ENCODE results near the gene GALK2.

- TF ChIP-seq, protein P1, sequence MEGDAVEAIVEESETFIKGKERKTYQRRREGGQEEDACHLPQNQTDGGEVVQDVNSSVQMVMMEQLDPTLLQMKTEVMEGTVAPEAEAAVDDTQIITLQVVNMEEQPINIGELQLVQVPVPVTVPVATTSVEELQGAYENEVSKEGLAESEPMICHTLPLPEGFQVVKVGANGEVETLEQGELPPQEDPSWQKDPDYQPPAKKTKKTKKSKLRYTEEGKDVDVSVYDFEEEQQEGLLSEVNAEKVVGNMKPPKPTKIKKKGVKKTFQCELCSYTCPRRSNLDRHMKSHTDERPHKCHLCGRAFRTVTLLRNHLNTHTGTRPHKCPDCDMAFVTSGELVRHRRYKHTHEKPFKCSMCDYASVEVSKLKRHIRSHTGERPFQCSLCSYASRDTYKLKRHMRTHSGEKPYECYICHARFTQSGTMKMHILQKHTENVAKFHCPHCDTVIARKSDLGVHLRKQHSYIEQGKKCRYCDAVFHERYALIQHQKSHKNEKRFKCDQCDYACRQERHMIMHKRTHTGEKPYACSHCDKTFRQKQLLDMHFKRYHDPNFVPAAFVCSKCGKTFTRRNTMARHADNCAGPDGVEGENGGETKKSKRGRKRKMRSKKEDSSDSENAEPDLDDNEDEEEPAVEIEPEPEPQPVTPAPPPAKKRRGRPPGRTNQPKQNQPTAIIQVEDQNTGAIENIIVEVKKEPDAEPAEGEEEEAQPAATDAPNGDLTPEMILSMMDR (conservative IDR thresholded peaks at IDR 0.05; ENCODE audit: low read depth in 2 of 2): no peak
- no peak for TF ChIP-seq EZH2phosphoT487 (IDR thresholded peaks at IDR 0.05; ENCODE audit: unreplicated experiment)
- TF ChIP-seq POLR2AphosphoS5 (IDR thresholded peaks at IDR 0.05; ENCODE audit: low read depth): no peak
- TF ChIP-seq JUNB (IDR thresholded peaks at IDR 0.05; ENCODE audit: unreplicated experiment): no peak
Measured at GRCh38 chr15:49270541-49271421, 100.7 kb downstream of the GALK2 start.
